GM18526 (cell line): ENCODE data around the gene MTRF1L.

Experiments
- POLR2A ChIP-seq: IDR thresholded peaks from 3 replicates; pipeline ENCODE4 v1.6.1; 2011; ENCODE audit not compliant: insufficient read length; ENCODE audit errors: extremely low read depth

MTRF1L gene, protein sequence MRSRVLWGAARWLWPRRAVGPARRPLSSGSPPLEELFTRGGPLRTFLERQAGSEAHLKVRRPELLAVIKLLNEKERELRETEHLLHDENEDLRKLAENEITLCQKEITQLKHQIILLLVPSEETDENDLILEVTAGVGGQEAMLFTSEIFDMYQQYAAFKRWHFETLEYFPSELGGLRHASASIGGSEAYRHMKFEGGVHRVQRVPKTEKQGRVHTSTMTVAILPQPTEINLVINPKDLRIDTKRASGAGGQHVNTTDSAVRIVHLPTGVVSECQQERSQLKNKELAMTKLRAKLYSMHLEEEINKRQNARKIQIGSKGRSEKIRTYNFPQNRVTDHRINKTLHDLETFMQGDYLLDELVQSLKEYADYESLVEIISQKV

DNA sequence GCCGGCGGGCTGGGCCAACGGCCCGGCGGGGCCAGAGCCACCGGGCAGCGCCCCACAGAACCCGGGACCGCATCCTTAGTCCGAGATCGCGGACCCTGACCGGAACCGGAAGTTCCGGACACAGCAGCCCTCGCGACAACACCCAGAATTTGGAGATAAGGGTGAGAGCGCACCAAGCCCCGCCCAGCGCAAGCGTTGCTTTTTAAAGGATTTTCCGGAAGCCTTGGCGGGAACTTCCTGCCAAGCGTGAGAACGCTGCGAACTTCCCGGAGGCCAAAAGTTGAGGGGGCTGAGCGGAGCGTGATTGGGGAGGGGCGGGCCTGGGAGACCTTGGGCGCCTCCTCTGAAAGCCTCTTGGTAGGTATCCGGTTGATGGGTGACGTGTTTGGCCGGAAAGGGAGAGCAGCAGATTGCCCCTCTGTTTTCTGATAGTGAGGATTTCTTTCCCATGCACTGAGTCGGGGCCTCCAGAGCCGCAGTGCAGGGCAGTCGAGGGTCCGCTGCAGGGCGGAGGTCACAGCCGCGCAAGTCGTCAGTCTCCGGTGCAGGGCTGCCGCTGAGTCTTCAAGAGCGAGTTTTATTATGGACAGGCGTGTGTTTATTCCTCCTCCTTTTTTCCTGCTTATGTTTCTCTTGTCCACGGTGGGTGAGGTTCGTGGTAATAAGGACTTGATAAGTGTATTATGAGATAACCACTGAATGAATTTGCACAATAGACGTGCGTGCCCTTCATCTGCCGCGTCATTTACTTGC, at the start of gene MTRF1L:
TSS of gene MTRF1L (minus strand) at position 97 of the 753 bp plus-strand sequence. CDS start at position 73, 24 bp downstream.
- peak; percentile 44 for TF ChIP-seq POLR2A

DNA sequence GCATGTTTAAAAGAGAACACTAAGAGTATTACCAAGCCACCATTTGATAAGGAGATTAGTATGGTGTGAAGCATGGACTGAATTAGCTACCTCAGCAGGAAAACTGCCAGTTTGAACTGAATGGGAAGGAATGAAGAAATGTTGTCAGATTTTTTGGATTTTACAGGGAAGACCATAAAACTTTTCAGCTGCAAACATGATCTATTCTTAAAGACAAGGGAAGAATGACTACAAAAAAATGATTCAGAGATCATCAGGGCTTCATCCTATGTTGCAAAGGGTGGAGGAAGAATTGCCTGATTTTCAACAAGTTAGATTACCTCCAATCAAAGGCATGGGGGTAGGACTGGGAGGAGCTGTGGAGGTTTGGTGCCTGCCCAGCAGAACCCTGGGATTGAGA, 49.3 kb upstream of the MTRF1L start:
- TF ChIP-seq POLR2A, result no peak

- no peak for TF ChIP-seq POLR2A
Observed at GRCh38 chr6:153048631-153049030, 46.1 kb upstream of the MTRF1L start.

DNA sequence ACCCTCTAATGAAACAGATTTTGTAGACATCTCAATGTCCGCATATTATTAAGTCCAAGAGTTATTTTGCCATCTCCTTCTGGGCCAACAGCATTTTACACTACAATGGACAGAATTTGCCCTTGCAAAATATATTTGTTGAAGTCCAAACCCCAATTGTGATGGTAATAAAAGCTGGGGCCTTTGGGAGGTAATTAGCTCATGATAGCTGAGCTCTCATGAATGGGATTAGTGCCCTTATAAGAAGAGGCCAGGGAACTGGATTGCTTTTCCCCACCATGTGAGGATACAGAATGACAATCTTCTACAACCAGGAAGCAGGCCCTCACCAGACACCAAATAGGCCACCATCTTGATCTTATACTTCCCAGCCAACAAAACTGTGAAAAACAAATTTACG, 44.9 kb upstream of the MTRF1L start:
- no peak for TF ChIP-seq POLR2A

- no peak for TF ChIP-seq POLR2A
Observed at GRCh38 chr6:153045271-153045670, 42.8 kb upstream of the MTRF1L start.

DNA sequence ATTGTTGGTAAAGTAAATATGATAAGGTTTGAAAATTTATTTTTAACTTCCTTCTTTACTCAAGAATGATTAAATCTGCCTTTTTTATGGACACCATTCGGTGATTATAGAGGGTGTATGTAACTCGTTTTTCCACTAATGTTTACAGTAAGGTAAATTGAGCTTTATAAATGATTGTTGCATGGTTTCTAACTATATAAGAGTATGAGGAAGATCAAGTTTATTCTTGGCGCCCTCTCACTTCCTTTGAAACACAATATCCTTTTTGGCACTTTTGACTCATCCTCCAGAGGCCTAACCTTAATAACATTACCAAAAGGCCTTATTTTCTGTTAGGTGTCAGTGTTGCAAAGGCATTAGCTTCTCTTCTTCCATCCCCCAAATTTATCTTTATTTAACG, 41.8 kb upstream of the MTRF1L start:
- TF ChIP-seq POLR2A, result no peak

- no peak for TF ChIP-seq POLR2A
Observed at GRCh38 chr6:153043719-153044118, 41.2 kb upstream of the MTRF1L start.

DNA sequence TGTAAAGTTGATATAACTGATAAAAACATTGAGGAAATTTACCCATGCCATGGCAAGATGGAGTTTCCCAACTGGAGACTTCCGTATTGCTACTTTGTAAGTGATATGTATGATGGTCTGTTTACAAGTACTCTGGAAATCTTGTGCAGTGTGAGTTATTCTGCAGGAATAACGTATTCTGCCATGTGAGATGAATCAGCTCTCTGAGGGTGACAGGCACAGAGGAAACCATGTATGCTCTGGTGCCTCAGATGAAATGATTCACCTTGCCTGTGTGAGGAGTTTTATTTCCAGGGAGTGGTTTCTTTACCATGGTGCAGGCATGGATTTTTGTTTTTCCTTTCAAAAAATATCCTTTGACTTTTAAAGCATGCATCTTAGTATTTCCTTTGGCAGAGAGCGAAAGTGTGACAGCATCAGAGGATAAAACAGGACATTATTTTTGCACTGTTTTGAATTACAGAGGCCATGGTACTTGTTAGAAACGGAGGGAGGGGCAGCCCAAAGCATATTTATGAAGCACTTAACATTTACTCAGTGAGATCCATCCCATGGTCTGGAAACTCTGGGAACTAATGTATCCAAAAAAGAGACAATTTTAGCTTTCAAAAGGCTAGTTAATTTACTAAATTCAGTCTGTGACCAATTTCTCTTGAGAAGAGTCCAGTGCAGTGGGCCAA, 36.0 kb upstream of the MTRF1L start:
- TF ChIP-seq POLR2A, result no peak

GRCh38 chr6:153034139-153034538, 31.6 kb upstream of the MTRF1L start:
- no peak for TF ChIP-seq POLR2A

- TF ChIP-seq POLR2A, result no peak
Observed at GRCh38 chr6:153032255-153032882, 29.9 kb upstream of the MTRF1L start.

DNA sequence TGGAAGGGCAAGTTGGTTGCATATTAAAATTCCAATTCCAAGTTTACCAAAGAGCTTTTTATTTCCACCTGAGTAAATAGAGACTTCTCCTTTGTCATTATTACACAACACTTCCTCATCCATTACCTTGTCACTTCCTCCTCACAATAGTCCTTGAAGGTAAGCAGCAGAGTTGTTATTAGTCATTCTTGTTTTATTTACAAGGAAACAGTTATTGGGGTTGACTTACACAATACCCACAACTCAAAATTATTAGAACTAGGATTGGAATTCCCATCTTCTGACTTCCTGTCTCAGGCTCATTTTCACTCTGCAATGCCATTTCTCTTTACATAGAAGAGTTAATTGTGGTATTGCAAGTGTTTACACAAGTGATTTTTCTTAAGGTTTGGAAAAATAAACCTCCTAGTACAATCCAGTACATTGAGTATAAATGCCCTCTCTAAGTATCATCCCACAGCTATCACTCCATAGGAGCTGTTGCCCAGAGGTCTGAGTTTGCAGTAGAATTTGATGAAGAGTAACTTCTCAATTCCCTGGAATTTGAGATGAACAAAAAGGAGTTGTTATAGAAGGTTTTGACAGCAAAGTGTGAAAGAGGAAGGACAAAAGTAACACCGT, 28.9 kb upstream of the MTRF1L start:
- no peak for TF ChIP-seq POLR2A

DNA sequence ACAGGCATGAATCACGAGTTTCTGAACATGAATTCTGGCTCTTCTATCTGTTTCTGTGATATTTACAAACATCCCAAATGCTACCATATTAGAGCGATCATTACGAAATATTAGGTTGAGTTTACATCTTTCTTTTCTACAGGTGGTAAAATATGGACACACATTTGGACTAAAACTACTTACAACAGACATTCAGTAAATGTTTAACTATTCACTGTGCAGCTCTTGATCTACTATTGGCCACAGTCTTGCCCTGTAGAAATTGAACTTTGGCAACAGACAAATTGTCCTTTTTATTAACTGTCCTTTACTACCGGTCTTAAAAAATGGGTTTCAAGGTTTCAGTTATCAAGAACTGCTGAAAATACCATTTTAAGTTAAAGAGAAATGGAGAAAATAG, 26.5 kb upstream of the MTRF1L start:
- TF ChIP-seq POLR2A, result no peak

DNA sequence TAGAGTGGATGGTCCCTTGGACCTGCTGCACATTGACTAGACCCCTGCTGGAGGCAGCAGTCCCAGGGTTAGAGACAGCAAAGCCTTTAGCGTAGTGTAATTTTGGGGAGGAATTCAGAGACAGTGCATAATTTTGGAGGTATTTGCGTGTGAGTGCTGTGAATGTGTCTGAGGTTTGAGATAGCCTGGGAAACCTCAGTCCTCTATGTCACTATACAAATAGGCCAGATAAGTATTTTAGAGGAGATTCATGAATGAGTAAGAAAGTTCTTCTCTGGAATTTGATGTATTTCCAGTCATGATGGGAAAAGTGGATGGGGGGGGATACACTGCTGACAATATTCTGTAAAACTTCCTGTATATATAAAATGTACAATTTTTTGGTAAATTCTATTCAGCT, 25.8 kb upstream of the MTRF1L start:
- TF ChIP-seq POLR2A, result no peak

DNA sequence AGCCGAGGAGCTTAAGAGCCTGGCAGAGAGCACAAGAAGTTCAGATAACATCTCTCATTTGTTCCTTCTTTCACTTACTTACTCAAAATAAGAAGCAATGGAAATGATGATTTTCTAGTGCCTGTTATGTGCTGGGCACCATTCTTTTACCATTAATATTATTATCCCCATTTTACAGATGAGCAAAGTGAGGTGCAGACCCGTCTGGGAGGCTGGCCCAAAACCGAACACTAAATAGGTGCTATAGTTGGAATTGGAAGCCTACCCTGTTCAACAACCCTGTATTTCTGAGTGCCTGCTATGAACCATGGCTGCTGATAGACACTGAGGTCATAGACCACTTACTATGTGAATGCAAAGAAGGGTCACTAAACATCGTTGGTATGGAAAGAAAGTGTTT, 25.0 kb upstream of the MTRF1L start:
- TF ChIP-seq POLR2A, result no peak

- TF ChIP-seq POLR2A, result no peak
Observed at GRCh38 chr6:153024709-153025017, 22.2 kb upstream of the MTRF1L start.
